GM21529 (cell line): ENCODE results near the gene PHLDB2.
A peak's percentile ranks its signal among the peaks of the same experiment; 100 is the strongest.

Experiments used
- ATAC-seq: cut with Tn5 transposase; IDR thresholded peaks from one replicate; pipeline ENCODE4 v1.9.1; 2021; ENCODE audit not compliant: unreplicated experiment

Gene PHLDB2

GRCh38 chr3:111882194-111882593 lies 23.1 kb downstream of the PHLDB2 start:
- ATAC-seq: no peak

GRCh38 chr3:111882799-111883198 lies 23.7 kb downstream of the PHLDB2 start:
- ATAC-seq: peak; percentile 87

- no peak for ATAC-seq
These were observed 25.4 kb downstream of the PHLDB2 start for GRCh38 chr3:111884411-111885018.

- ATAC-seq: no peak
These were observed 26.5 kb downstream of the PHLDB2 start for GRCh38 chr3:111885578-111885977.

GRCh38 chr3:111890051-111890580 lies 31.1 kb downstream of the PHLDB2 start:
- no peak for ATAC-seq

GRCh38 chr3:111892070-111892469 lies 33.0 kb downstream of the PHLDB2 start:
- no peak for ATAC-seq

GRCh38 chr3:111895071-111895470 lies 36.0 kb downstream of the PHLDB2 start:
- ATAC-seq: no peak

- no peak for ATAC-seq
These were observed 40.9 kb downstream of the PHLDB2 start for GRCh38 chr3:111899966-111900365.

- ATAC-seq: no peak
These were observed 42.6 kb downstream of the PHLDB2 start for GRCh38 chr3:111901637-111902036.

- no peak for ATAC-seq
These were observed 43.5 kb downstream of the PHLDB2 start for GRCh38 chr3:111902534-111902933.

- no peak for ATAC-seq
These were observed 44.0 kb downstream of the PHLDB2 start for GRCh38 chr3:111903067-111903511.

GRCh38 chr3:111904376-111905241 lies 45.5 kb downstream of the PHLDB2 start:
- no peak for ATAC-seq

GRCh38 chr3:111906656-111907055 lies 47.6 kb downstream of the PHLDB2 start:
- ATAC-seq: no peak

GRCh38 chr3:111907151-111907550 lies 48.1 kb downstream of the PHLDB2 start:
- no peak for ATAC-seq

GRCh38 chr3:111910806-111911205 lies 51.7 kb downstream of the PHLDB2 start:
- ATAC-seq: no peak

GRCh38 chr3:111911446-111911845 lies 52.4 kb downstream of the PHLDB2 start:
- no peak for ATAC-seq

- no peak for ATAC-seq
These were observed 54.2 kb downstream of the PHLDB2 start for GRCh38 chr3:111913163-111913763.

- ATAC-seq: no peak
These were observed 56.8 kb downstream of the PHLDB2 start for GRCh38 chr3:111915905-111916304.

GRCh38 chr3:111917300-111917699 lies 58.2 kb downstream of the PHLDB2 start:
- no peak for ATAC-seq

- ATAC-seq: no peak
These were observed 60.5 kb downstream of the PHLDB2 start for GRCh38 chr3:111919370-111920065.

- no peak for ATAC-seq
These were observed 62.1 kb downstream of the PHLDB2 start for GRCh38 chr3:111921181-111921580.
